Measurements from ENCODE around the gene MAP2K4. TPM values are rescaled to one million over a fixed set of nuclear protein-coding genes. Genes with fewer than 3 reads are reported as not detected.

Gene MAP2K4
- total and polyA plus RNA-seq, 2 experiments from 2014 or later: 24.5 to 34.5 TPM

- in situ Hi-C loops (cut with MboI): no loop called here
- DNase-seq: peak; percentile 69
Measured at GRCh38 chr17:12180644-12181261, 160.1 kb downstream of the MAP2K4 start.

GRCh38 chr17:12187658-12188057 is 167.0 kb downstream of the MAP2K4 start:
- Histone ChIP-seq H3K27me3 (replicated peaks; ENCODE audit: insufficient read depth) (no peaks in the 10 kb centered on the region), H3K4me2 (ENCODE audit: unreplicated experiment) (no peak overlapping the region), H3K9me3 (ENCODE audit: low read depth) (peaks cover 3% of the 10 kb centered on the region), H3K4me1 (ENCODE audit: insufficient read depth) (no peaks in the 10 kb centered on the region), H3K9ac (no peak overlapping the region), H3K9me2 (ENCODE audit: insufficient read depth) (no peaks in the 10 kb centered on the region), H3K36me3 (ENCODE audit: low read depth) (no peaks in the 10 kb centered on the region), H4K20me1 (ENCODE audit: insufficient read depth) (no peaks in the 10 kb centered on the region), H3K4me3 (no peak overlapping the region), H3F3A (ENCODE audit: insufficient read depth) (no peaks in the 10 kb centered on the region), H3K27ac (no peak overlapping the region), H3K79me2 (ENCODE audit: insufficient read depth) (no peaks in the 10 kb centered on the region), H2AFZ (no peak overlapping the region)
- TF ChIP-seq EZH2 (IDR thresholded peaks at IDR 0.05; ENCODE audit: insufficient read depth, poor library complexity, severe bottlenecking): no peak
- TF ChIP-seq EZH2phosphoT487 (IDR thresholded peaks at IDR 0.05; ENCODE audit: insufficient read depth, low read depth): no peak
- DNase-seq: no peak
- WGBS, 2 experiments (ENCODE audit: low coverage in 1 of 2, low lambda C conversion rate in 2 of 2, missing lambda C conversion rate in 2 of 2): 38 to 43% methylated on average over 1 of the region's 1 CpG
- in situ Hi-C loops (cut with MboI): no loop called here

More at GRCh38 chr17:12180644-12181261, 160.1 kb downstream of the MAP2K4 start:
- Histone ChIP-seq H3K9me3 (ENCODE audit: low read depth) (no peaks in the 10 kb centered on the region), H4K20me1 (ENCODE audit: insufficient read depth) (no peaks in the 10 kb centered on the region), H3K9ac (no peak overlapping the region), H3K4me3 (no peak overlapping the region), H3K27ac (no peak overlapping the region), H3K9me2 (ENCODE audit: insufficient read depth) (no peaks in the 10 kb centered on the region), H2AFZ (no peak overlapping the region), H3K4me1 (ENCODE audit: insufficient read depth) (no peaks in the 10 kb centered on the region), H3F3A (ENCODE audit: insufficient read depth) (no peaks in the 10 kb centered on the region), H3K4me2 (ENCODE audit: unreplicated experiment) (no peak overlapping the region), H3K79me2 (ENCODE audit: insufficient read depth) (no peaks in the 10 kb centered on the region), H3K27me3 (replicated peaks; ENCODE audit: insufficient read depth) (no peaks in the 10 kb centered on the region), H3K36me3 (ENCODE audit: low read depth) (no peaks in the 10 kb centered on the region)
- TF ChIP-seq EZH2 (IDR thresholded peaks at IDR 0.05; ENCODE audit: insufficient read depth, poor library complexity, severe bottlenecking) (no peak), EZH2phosphoT487 (IDR thresholded peaks at IDR 0.05; ENCODE audit: insufficient read depth, low read depth) (no peak)
- 0 to 1% methylated on average over 7 of the region's 7 CpGs for WGBS, 2 experiments (ENCODE audit: low coverage in 1 of 2, low lambda C conversion rate in 2 of 2, missing lambda C conversion rate in 2 of 2)

- Histone ChIP-seq H3K27me3 (replicated peaks; ENCODE audit: insufficient read depth) (no peaks in the 10 kb centered on the region), H3K27ac (no peak overlapping the region), H3F3A (ENCODE audit: insufficient read depth) (no peaks in the 10 kb centered on the region), H4K20me1 (ENCODE audit: insufficient read depth) (no peaks in the 10 kb centered on the region), H3K79me2 (ENCODE audit: insufficient read depth) (no peaks in the 10 kb centered on the region), H3K4me3 (no peak overlapping the region), H2AFZ (no peak overlapping the region), H3K4me1 (ENCODE audit: insufficient read depth) (no peaks in the 10 kb centered on the region), H3K4me2 (ENCODE audit: unreplicated experiment) (no peak overlapping the region), H3K36me3 (ENCODE audit: low read depth) (no peaks in the 10 kb centered on the region), H3K9me2 (ENCODE audit: insufficient read depth) (no peaks in the 10 kb centered on the region), H3K9me3 (ENCODE audit: low read depth) (no peaks in the 10 kb centered on the region), H3K9ac (no peak overlapping the region)
- in situ Hi-C loops (cut with MboI): no loop called here
- no peak for TF ChIP-seq EZH2phosphoT487 (IDR thresholded peaks at IDR 0.05; ENCODE audit: insufficient read depth, low read depth)
- no peak for TF ChIP-seq EZH2 (IDR thresholded peaks at IDR 0.05; ENCODE audit: insufficient read depth, poor library complexity, severe bottlenecking)
- no peak for DNase-seq
- WGBS, 2 experiments (ENCODE audit: low coverage in 1 of 2, low lambda C conversion rate in 2 of 2, missing lambda C conversion rate in 2 of 2): 23 to 34% methylated on average over 3 of the region's 3 CpGs
Measured at GRCh38 chr17:12193144-12193735, 172.6 kb downstream of the MAP2K4 start.

MicroRNA genes within 50 kb of the gene (microRNA counts, 767-probe panel; counts per million panel counts)
- microRNA hsa-miR-744-5p: 447 counts per million, percentile 86 among the panel's probes with 10 or more counts

Small RNA genes within 50 kb of the gene (microRNA-seq; reads per million reads assigned to microRNA genes)
- 7,902 reads per million, percentile 94 among the genes with 10 or more reads in this experiment for gene MIR744 (ENCODE audit: borderline number of aligned reads)

Small RNA genes within 50 kb of the gene (small RNA-seq; reads per million reads assigned to genes)
- gene MIR744 (ENCODE audit: low read depth, low replicate concordance) (3.2 reads per million, percentile 73 among the genes with 10 or more reads in this experiment), gene RNU11-2P (ENCODE audit: low read depth, low replicate concordance) (not detected)

Other genes with a start within 250 kb of the MAP2K4 start
- gene ZNF18, start 23.4 kb upstream of the MAP2K4 start, total RNA-seq (2014; rRNA removed; shearing (Covaris generic)): 5.7 and 11.3 TPM in 2 replicates
- gene ZNF18, start 23.4 kb upstream of the MAP2K4 start, polyA plus RNA-seq (2016; fragmentation: Nextera tagmentation; extraction: Ambion mirVana): 7.3 and 7.9 TPM in 2 replicates